SK-N-SH (cell line): Measurements from ENCODE around the gene EVA1A.

Experiments
- CTCF ChIP-seq: fragments of 200-600 bp; sonication (generic); IDR thresholded peaks from 2 replicates; pipeline ENCODE4 v1.6.1; 2017; ENCODE audit warnings: antibody characterized with exemption, mild to moderate bottlenecking, moderate library complexity
- EP300 ChIP-seq, 2 experiments: IDR thresholded peaks; 2 replicates each; pipeline versions ENCODE4 v1.4.0 to v1.6.1; 2012; ENCODE audit warnings: borderline replicate concordance in 1 of 2, low read depth in 1 of 2, low read length in 1 of 2
- EZH2phosphoT487 ChIP-seq: fragments of 200-600 bp; sonication (generic); IDR thresholded peaks from 2 replicates; pipeline ENCODE4 v1.6.1; 2017; ENCODE audit warnings: low read depth, mixed run types, mild to moderate bottlenecking, antibody characterized with exemption, moderate library complexity, borderline replicate concordance
- GABPA ChIP-seq: IDR thresholded peaks from 2 replicates; pipeline ENCODE4 v1.4.0; 2012; ENCODE audit warnings: low read depth, mild to moderate bottlenecking
- JUND ChIP-seq: IDR thresholded peaks from 2 replicates; pipeline ENCODE4 v1.4.0; 2012
- MAX ChIP-seq: IDR thresholded peaks from 2 replicates; pipeline ENCODE4 v1.4.0; 2012; ENCODE audit warnings: low read depth
- MXI1 ChIP-seq: IDR thresholded peaks from 2 replicates; pipeline ENCODE4 v1.6.1; 2012; ENCODE audit warnings: mild to moderate bottlenecking, low read depth, low read length, improper control_type of control experiment
- NRF1 ChIP-seq: IDR thresholded peaks from 2 replicates; pipeline ENCODE4 v1.6.1; 2012; ENCODE audit warnings: low read depth, mild to moderate bottlenecking, low read length
- PBX3 ChIP-seq: IDR thresholded peaks from 2 replicates; pipeline ENCODE4; 2012
- RAD21 ChIP-seq: IDR thresholded peaks from 2 replicates; pipeline ENCODE4 v1.6.1; 2012; ENCODE audit warnings: mild to moderate bottlenecking, low read length
- REST ChIP-seq: IDR thresholded peaks from 2 replicates; pipeline ENCODE4 v1.6.1; 2012; ENCODE audit warnings: mild to moderate bottlenecking, low read depth, low read length, moderate library complexity
- YY1 ChIP-seq: IDR thresholded peaks from 2 replicates; pipeline ENCODE4 v1.4.0; 2012; ENCODE audit warnings: low read depth, mild to moderate bottlenecking
- TF ChIP-seq, protein P1 (sequence below): fragments of 150-350 bp; IDR thresholded peaks from 2 replicates; pipeline ENCODE4 v1.6.1; 2016; ENCODE audit warnings: mild to moderate bottlenecking, low read depth, low read length

GRCh38 chr2:75527676-75528075, 33.1 kb downstream of the EVA1A start:
- TF ChIP-seq CTCF: no peak
- no peak for TF ChIP-seq JUND
- TF ChIP-seq MAX: no peak
- no peak for TF ChIP-seq YY1
- TF ChIP-seq EP300 (IDR thresholded peaks at IDR 0.05; ENCODE audit: borderline replicate concordance in 1 of 2, low read depth in 1 of 2, low read length in 1 of 2): no peak
- no peak for TF ChIP-seq MXI1
- no peak for TF ChIP-seq GABPA
- TF ChIP-seq RAD21: no peak
- no peak for TF ChIP-seq REST
- TF ChIP-seq, protein P1, sequence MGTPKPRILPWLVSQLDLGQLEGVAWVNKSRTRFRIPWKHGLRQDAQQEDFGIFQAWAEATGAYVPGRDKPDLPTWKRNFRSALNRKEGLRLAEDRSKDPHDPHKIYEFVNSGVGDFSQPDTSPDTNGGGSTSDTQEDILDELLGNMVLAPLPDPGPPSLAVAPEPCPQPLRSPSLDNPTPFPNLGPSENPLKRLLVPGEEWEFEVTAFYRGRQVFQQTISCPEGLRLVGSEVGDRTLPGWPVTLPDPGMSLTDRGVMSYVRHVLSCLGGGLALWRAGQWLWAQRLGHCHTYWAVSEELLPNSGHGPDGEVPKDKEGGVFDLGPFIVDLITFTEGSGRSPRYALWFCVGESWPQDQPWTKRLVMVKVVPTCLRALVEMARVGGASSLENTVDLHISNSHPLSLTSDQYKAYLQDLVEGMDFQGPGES: no peak
- no peak for TF ChIP-seq PBX3
- TF ChIP-seq NRF1: no peak
- TF ChIP-seq EZH2phosphoT487: no peak
